Calu3 (cell line): ENCODE measurements around the gene SERPINI1. TPM values are rescaled to one million over a fixed set of nuclear protein-coding genes. Genes with fewer than 3 reads are reported as not detected.

Experiments
- BruUV-seq: library from RNA; stranded (reverse); fragments of 400-500 nt; replicated peaks from 2 replicates; lab custom pipeline; 2021; lab: Mats Ljungman, UMichigan
- CTCF ChIA-PET: fragments of 300-600 bp; sonication (Branson Sonifier 250); formaldehyde crosslinking; loops from one replicate; lab custom pipeline; 2022; ENCODE audit warnings: antibody characterized with exemption; lab: Charles Lee
- DNase-seq: peaks from one replicate; pipeline ENCODE4 v3.0.0; 2022
- H3K27ac Mint-ChIP-seq: one replicate; pipeline ENCODE4 v1.8.0; 2022; ENCODE audit warnings: mixed read lengths; ENCODE audit not compliant: unreplicated experiment
- H3K27me3 Mint-ChIP-seq: one replicate; pipeline ENCODE4 v1.8.0; 2022; ENCODE audit warnings: mixed read lengths; ENCODE audit not compliant: unreplicated experiment
- H3K36me3 Mint-ChIP-seq: one replicate; pipeline ENCODE4 v1.8.0; 2022; ENCODE audit warnings: mild to moderate bottlenecking, moderate library complexity, mixed read lengths; ENCODE audit not compliant: insufficient read depth, unreplicated experiment
- H3K4me1 Mint-ChIP-seq: one replicate; pipeline ENCODE4 v1.8.0; 2022; ENCODE audit warnings: mild to moderate bottlenecking, low read depth, mixed read lengths; ENCODE audit not compliant: unreplicated experiment
- H3K4me3 Mint-ChIP-seq: one replicate; pipeline ENCODE4 v1.8.0; 2022; ENCODE audit warnings: mild to moderate bottlenecking, low read depth, moderate library complexity, mixed read lengths; ENCODE audit not compliant: unreplicated experiment
- H3K9me3 Mint-ChIP-seq: one replicate; pipeline ENCODE4 v1.8.0; 2022; ENCODE audit warnings: low read depth, mixed read lengths; ENCODE audit not compliant: unreplicated experiment
- CTCF ChIP-seq: fragments of 200-600 bp; IDR thresholded peaks from one replicate; pipeline ENCODE4 v1.8.0; 2022; ENCODE audit warnings: antibody characterized with exemption; ENCODE audit not compliant: unreplicated experiment
- intact Hi-C: fragments of 100-400 bp; cut with micrococcal nuclease; formaldehyde crosslinking; loops from one replicate; pipeline ENCODE4 v1.10.0; 2022; ENCODE audit not compliant: unreplicated experiment
- total RNA-seq: library from RNA; stranded (reverse); gene quantifications from 2 replicates; pipeline ENCODE4 v1.2.3, GENCODE V29; 2022

The SERPINI1 gene
- total RNA-seq, 1 experiment from 2014 or later, result 1.9 TPM

GRCh38 chr3:167743799-167744198 lies 8.3 kb downstream of the SERPINI1 start:
- Mint-ChIP-seq H3K27me3 (no peaks in the 10 kb centered on the region), H3K4me1 (no peaks in the 10 kb centered on the region), H3K36me3 (no peaks in the 10 kb centered on the region), H3K9me3 (no peaks in the 10 kb centered on the region), H3K27ac (no peak overlapping the region), H3K4me3 (no peak overlapping the region)
- intact Hi-C loops, result no loop called here
- BruUV-seq, result no TSS peak
- no peak for TF ChIP-seq CTCF
- DNase-seq, result no peak
- CTCF ChIA-PET, result no interaction called here

GRCh38 chr3:167749209-167749608 lies 13.7 kb downstream of the SERPINI1 start:
- no peak for DNase-seq
- Mint-ChIP-seq H3K9me3 (no peaks in the 10 kb centered on the region), H3K4me1 (no peaks in the 10 kb centered on the region), H3K27ac (no peak overlapping the region), H3K4me3 (no peak overlapping the region), H3K36me3 (no peaks in the 10 kb centered on the region), H3K27me3 (no peaks in the 10 kb centered on the region)
- TF ChIP-seq CTCF, result no peak
- no TSS peak for BruUV-seq
- intact Hi-C loops, result no loop called here
- CTCF ChIA-PET, result no interaction called here

- intact Hi-C loops, result no loop called here
- no peaks in the 10 kb centered on the region for H3K36me3 Mint-ChIP-seq
- H3K4me1 Mint-ChIP-seq, result no peaks in the 10 kb centered on the region
- BruUV-seq, result no TSS peak
- no peak for TF ChIP-seq CTCF
- CTCF ChIA-PET, result interaction anchor here (0.9 kb wide), 1 partner anchor 9 kb away, joined by 4 read pairs; no protein-coding TSS in a partner anchor
- DNase-seq, result no peak
- no peak overlapping the region for H3K27ac Mint-ChIP-seq
- no peak overlapping the region for H3K4me3 Mint-ChIP-seq
- H3K27me3 Mint-ChIP-seq, result no peaks in the 10 kb centered on the region
- H3K9me3 Mint-ChIP-seq, result no peaks in the 10 kb centered on the region
Measured at GRCh38 chr3:167749728-167750127, 14.2 kb downstream of the SERPINI1 start.

- no peak for DNase-seq
- intact Hi-C loops, result no loop called here
- H3K27ac Mint-ChIP-seq, result no peak overlapping the region
- H3K36me3 Mint-ChIP-seq, result no peaks in the 10 kb centered on the region
- no TSS peak for BruUV-seq
- H3K4me3 Mint-ChIP-seq, result no peak overlapping the region
- no peaks in the 10 kb centered on the region for H3K27me3 Mint-ChIP-seq
- no peaks in the 10 kb centered on the region for H3K9me3 Mint-ChIP-seq
- TF ChIP-seq CTCF, result no peak
- H3K4me1 Mint-ChIP-seq, result no peaks in the 10 kb centered on the region
- CTCF ChIA-PET, result interaction anchor here (0.9 kb wide), 1 partner anchor 9 kb away, joined by 4 read pairs; no protein-coding TSS in a partner anchor
Measured at GRCh38 chr3:167750272-167750971, 14.9 kb downstream of the SERPINI1 start.
